ENCODE results near the gene AP1M2. TPM values are rescaled to one million over a fixed set of nuclear protein-coding genes. Genes with fewer than 3 reads are reported as not detected.
A peak's percentile ranks its signal among the peaks of the same experiment; 100 is the strongest.

Gene AP1M2
- total RNA-seq, 3 donors from 2014 or later = 34.1 to 49.9 TPM; not detected in 1

- Histone ChIP-seq H3K4me1 (peaks cover 8 to 11% of the 10 kb centered on the region in 2 donors), H3K4me3 (peak overlapping the region in 2 of 3 donors; percentile 92 to 100), H3K27me3 (no peaks in the 10 kb centered on the region), H3K36me3 (no peaks in the 10 kb centered on the region), H3K9me3 (no peaks in the 10 kb centered on the region), H3K27ac (no peak overlapping the region)
- DNase-seq (ENCODE audit: low spot score in 2 of 2) = no peak
- intact Hi-C loops (cut with DNase I; ENCODE audit: low total_unique reads) = no loop called here
- TF ChIP-seq POLR2A (IDR thresholded peaks at IDR 0.05) (no peak), CTCF (IDR thresholded peaks at IDR 0.05) (no peak), POLR2AphosphoS5 (IDR thresholded peaks at IDR 0.05) (no peak)
Observed at GRCh38 chr19:10601999-10602329, 14.9 kb upstream of the AP1M2 start.

GRCh38 chr19:10600149-10600548, 13.0 kb upstream of the AP1M2 start:
- no peaks in the 10 kb centered on the region for H3K9me3 ChIP-seq
- TF ChIP-seq POLR2A (IDR thresholded peaks at IDR 0.05) (no peak), CTCF (IDR thresholded peaks at IDR 0.05) (no peak), POLR2AphosphoS5 (IDR thresholded peaks at IDR 0.05) (no peak)
- H3K4me1 ChIP-seq = peaks cover 8 to 11% of the 10 kb centered on the region in 2 donors
- no peak overlapping the region for H3K27ac ChIP-seq
- H3K36me3 ChIP-seq = no peaks in the 10 kb centered on the region
- H3K27me3 ChIP-seq = no peaks in the 10 kb centered on the region
- intact Hi-C loops (cut with DNase I; ENCODE audit: low total_unique reads) = no loop called here
- H3K4me3 ChIP-seq = no peak overlapping the region
- no peak for DNase-seq (ENCODE audit: low spot score in 2 of 2)

- intact Hi-C loops (cut with DNase I; ENCODE audit: low total_unique reads) = no loop called here
- no peaks in the 10 kb centered on the region for H3K9me3 ChIP-seq
- DNase-seq (ENCODE audit: low spot score in 2 of 2) = peak in 1 of 2 donors; percentile 78
- H3K4me1 ChIP-seq = peaks cover 4 to 8% of the 10 kb centered on the region in 2 donors
- TF ChIP-seq POLR2A (IDR thresholded peaks at IDR 0.05) (no peak), POLR2AphosphoS5 (IDR thresholded peaks at IDR 0.05) (no peak), CTCF (IDR thresholded peaks at IDR 0.05) (no peak)
- H3K27me3 ChIP-seq = no peaks in the 10 kb centered on the region
- no peaks in the 10 kb centered on the region for H3K36me3 ChIP-seq
- no peak overlapping the region for H3K4me3 ChIP-seq
- peak overlapping the region; percentile 76 to 81 for H3K27ac ChIP-seq
Observed at GRCh38 chr19:10593820-10594637, 6.9 kb upstream of the AP1M2 start.

- intact Hi-C loops (cut with DNase I; ENCODE audit: low total_unique reads) = no loop called here
- no peaks in the 10 kb centered on the region for H3K36me3 ChIP-seq
- H3K4me3 ChIP-seq = no peak overlapping the region
- no peaks in the 10 kb centered on the region for H3K27me3 ChIP-seq
- no peaks in the 10 kb centered on the region for H3K9me3 ChIP-seq
- TF ChIP-seq POLR2AphosphoS5 (IDR thresholded peaks at IDR 0.05) (no peak), POLR2A (IDR thresholded peaks at IDR 0.05) (no peak), CTCF (IDR thresholded peaks at IDR 0.05) (no peak)
- peak overlapping the region; percentile 76 to 81 for H3K27ac ChIP-seq
- H3K4me1 ChIP-seq = peaks cover 4 to 8% of the 10 kb centered on the region in 2 donors
- DNase-seq (ENCODE audit: low spot score in 2 of 2) = no peak
Observed at GRCh38 chr19:10593148-10593547, 6.0 kb upstream of the AP1M2 start.

DNA sequence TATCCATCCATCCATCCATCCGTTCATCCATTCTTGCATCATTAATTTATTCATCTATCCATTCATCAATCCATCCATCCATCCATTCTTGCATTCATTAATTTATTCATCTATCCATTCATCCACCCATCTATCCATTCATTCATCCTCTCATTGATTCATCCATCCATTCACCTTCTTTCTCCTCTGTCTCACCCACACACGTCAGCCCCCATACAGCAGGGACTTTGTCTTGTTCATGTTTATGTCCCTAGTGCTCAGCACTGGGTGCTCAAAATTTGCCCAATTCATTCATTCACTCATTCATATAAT, 683 bp upstream of the AP1M2 start:
- no peak overlapping the region for H3K27ac ChIP-seq
- no peaks in the 10 kb centered on the region for H3K9me3 ChIP-seq
- TF ChIP-seq POLR2AphosphoS5 (IDR thresholded peaks at IDR 0.05) (no peak), CTCF (IDR thresholded peaks at IDR 0.05) (no peak), POLR2A (IDR thresholded peaks at IDR 0.05) (no peak)
- no peaks in the 10 kb centered on the region for H3K4me1 ChIP-seq
- intact Hi-C loops (cut with DNase I; ENCODE audit: low total_unique reads) = no loop called here
- H3K36me3 ChIP-seq = no peaks in the 10 kb centered on the region
- no peaks in the 10 kb centered on the region for H3K27me3 ChIP-seq
- no peak overlapping the region for H3K4me3 ChIP-seq
- no peak for DNase-seq (ENCODE audit: low spot score in 2 of 2)
